SK-N-SH (cell line): ENCODE data around the gene KCNT1.

Experiments
- CTCF ChIP-seq: fragments of 200-600 bp; sonication (generic); IDR thresholded peaks from 2 replicates; pipeline ENCODE4 v1.6.1; 2017; ENCODE audit warnings: antibody characterized with exemption, mild to moderate bottlenecking, moderate library complexity
- REST ChIP-seq: IDR thresholded peaks from 2 replicates; pipeline ENCODE4 v1.6.1; 2012; ENCODE audit warnings: mild to moderate bottlenecking, low read depth, low read length, moderate library complexity

- TF ChIP-seq CTCF (no peak), REST (no peak)
Measured at GRCh38 chr9:135833864-135834263, 131.9 kb downstream of the KCNT1 start.
